ENCODE measurements around the gene TENM4.

DNA sequence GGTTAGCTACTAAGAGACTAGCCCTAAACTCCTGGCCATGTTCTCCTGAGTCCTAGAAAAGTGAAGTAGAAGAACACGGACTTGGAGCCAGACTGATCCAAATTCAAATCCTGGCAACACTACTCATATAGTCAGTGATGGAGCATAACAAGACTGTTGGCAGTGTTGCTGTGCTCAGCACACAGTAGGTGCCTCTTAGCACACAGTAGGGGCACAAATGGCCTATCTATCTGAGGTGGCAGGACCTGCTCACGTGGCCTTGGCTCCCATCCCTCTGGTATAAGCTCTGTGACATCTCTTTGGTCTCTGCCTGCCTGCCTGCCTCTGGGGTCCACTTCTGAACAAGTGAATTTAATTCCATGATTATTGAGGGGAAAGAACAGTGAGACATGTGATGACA lies 15.4 kb downstream of the TENM4 start:
- TF ChIP-seq MAX (IDR thresholded peaks at IDR 0.05; ENCODE audit: low read depth, low read length) (no peak), CTCF (IDR thresholded peaks at IDR 0.05 in 2 of 3, conservative IDR thresholded peaks at IDR 0.05 in 1 of 3; ENCODE audit: control insufficient read depth in 2 of 3, extremely low read depth in 1 of 3, insufficient read depth in 1 of 3, low read depth in 3 of 3, low read length in 3 of 3) (no peak), POLR2AphosphoS5 (IDR thresholded peaks at IDR 0.05; ENCODE audit: low read length) (no peak), EZH2 (IDR thresholded peaks at IDR 0.05; ENCODE audit: borderline replicate concordance, control insufficient read depth, low read depth, low read length) (no peak), NFYB (IDR thresholded peaks at IDR 0.05; ENCODE audit: insufficient read depth, low read depth, low read length) (no peak), ESRRA (IDR thresholded peaks at IDR 0.05; ENCODE audit: low read length) (no peak)
